ENCODE data around the gene TLN1.

DNA sequence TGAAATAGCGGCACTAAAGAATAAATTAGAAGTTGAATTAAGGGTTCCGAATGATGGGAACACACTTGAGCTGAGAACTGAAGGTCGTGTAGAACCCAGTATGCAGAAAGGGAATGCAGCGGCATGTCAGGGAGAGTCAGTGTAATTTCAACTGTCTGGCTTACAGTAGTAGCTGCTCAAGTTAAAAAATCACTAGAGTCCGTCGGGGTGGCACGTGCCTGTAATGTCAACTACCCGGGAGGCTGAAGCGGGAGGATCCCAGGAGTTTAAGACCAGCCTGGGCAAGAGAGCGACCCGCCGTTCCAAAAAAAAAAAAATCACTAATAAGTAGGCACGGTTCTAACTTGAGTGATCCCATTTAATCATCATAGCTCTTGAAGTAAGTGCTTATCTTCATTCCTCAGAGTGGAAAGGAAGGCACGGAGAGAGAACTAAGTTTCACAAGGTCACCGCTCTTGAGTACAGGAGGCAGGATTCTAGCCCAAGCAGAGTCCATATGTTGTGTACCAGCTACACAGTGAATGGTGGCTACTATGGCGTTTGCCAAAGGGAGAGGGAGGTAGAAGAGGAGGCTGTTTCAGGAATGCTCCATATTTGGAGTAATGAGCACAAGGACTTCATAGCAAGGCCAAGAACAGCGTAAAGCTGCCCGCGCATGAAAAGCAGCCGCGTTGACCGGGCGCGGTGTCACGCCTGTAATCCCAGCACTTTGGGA, 75.0 kb downstream of the TLN1 start:
- no peak for TF ChIP-seq EP300 (IDR thresholded peaks at IDR 0.05)
- TF ChIP-seq, protein P1, sequence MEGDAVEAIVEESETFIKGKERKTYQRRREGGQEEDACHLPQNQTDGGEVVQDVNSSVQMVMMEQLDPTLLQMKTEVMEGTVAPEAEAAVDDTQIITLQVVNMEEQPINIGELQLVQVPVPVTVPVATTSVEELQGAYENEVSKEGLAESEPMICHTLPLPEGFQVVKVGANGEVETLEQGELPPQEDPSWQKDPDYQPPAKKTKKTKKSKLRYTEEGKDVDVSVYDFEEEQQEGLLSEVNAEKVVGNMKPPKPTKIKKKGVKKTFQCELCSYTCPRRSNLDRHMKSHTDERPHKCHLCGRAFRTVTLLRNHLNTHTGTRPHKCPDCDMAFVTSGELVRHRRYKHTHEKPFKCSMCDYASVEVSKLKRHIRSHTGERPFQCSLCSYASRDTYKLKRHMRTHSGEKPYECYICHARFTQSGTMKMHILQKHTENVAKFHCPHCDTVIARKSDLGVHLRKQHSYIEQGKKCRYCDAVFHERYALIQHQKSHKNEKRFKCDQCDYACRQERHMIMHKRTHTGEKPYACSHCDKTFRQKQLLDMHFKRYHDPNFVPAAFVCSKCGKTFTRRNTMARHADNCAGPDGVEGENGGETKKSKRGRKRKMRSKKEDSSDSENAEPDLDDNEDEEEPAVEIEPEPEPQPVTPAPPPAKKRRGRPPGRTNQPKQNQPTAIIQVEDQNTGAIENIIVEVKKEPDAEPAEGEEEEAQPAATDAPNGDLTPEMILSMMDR (IDR thresholded peaks at IDR 0.05), result no peak
- no peak for TF ChIP-seq POLR2A (IDR thresholded peaks at IDR 0.05)
